Measurements from ENCODE around the gene EXOSC6.
"Not testable (repeated sequence)": the region's sequence is repeated elsewhere in the genome, so short reads cannot be mapped to it uniquely, and the experiment has no call there.

EXOSC6 gene

GRCh38 chr16:70231831-70232230 is 19.9 kb downstream of the EXOSC6 start:
- H3K36me3 ChIP-seq (ENCODE audit: control insufficient read depth in 5 of 5, insufficient read depth in 5 of 5, low read length in 5 of 5), result peaks cover 0 to 11% (median 5%) of the 10 kb centered on the region in 5 donors
- not testable (repeated sequence) for H3K4me3 ChIP-seq (ENCODE audit: low read depth in 1 of 5, low read length in 5 of 5); H3K9me3 ChIP-seq (ENCODE audit: control insufficient read depth in 5 of 5, low read length in 5 of 5); H3K9ac ChIP-seq (ENCODE audit: low read length in 5 of 5); H3K27ac ChIP-seq (ENCODE audit: low read depth, low read length); H3K27me3 ChIP-seq (ENCODE audit: control insufficient read depth in 5 of 5, insufficient read depth in 4 of 5, low read length in 5 of 5); H3K4me1 ChIP-seq (ENCODE audit: control insufficient read depth in 5 of 5, insufficient read depth in 5 of 5, low read length in 5 of 5)

- not testable (repeated sequence) for H3K27me3 ChIP-seq (ENCODE audit: control insufficient read depth in 5 of 5, insufficient read depth in 4 of 5, low read length in 5 of 5); H3K4me1 ChIP-seq (ENCODE audit: control insufficient read depth in 5 of 5, insufficient read depth in 5 of 5, low read length in 5 of 5); H3K9me3 ChIP-seq (ENCODE audit: control insufficient read depth in 5 of 5, low read length in 5 of 5); H3K36me3 ChIP-seq (ENCODE audit: control insufficient read depth in 5 of 5, insufficient read depth in 5 of 5, low read length in 5 of 5); H3K27ac ChIP-seq (ENCODE audit: low read depth, low read length); H3K9ac ChIP-seq (ENCODE audit: low read length in 5 of 5); H3K4me3 ChIP-seq (ENCODE audit: low read depth in 1 of 5, low read length in 5 of 5)
These were observed 25.7 kb downstream of the EXOSC6 start for GRCh38 chr16:70226024-70226423.

- H3K9ac ChIP-seq (ENCODE audit: low read length in 5 of 5); H3K4me1 ChIP-seq (ENCODE audit: control insufficient read depth in 5 of 5, insufficient read depth in 5 of 5, low read length in 5 of 5); H3K36me3 ChIP-seq (ENCODE audit: control insufficient read depth in 5 of 5, insufficient read depth in 5 of 5, low read length in 5 of 5); H3K4me3 ChIP-seq (ENCODE audit: low read depth in 1 of 5, low read length in 5 of 5); H3K9me3 ChIP-seq (ENCODE audit: control insufficient read depth in 5 of 5, low read length in 5 of 5); H3K27ac ChIP-seq (ENCODE audit: low read depth, low read length); H3K27me3 ChIP-seq (ENCODE audit: control insufficient read depth in 5 of 5, insufficient read depth in 4 of 5, low read length in 5 of 5): not testable (repeated sequence)
These were observed 26.3 kb downstream of the EXOSC6 start for GRCh38 chr16:70225430-70225829.

- H3K27me3 ChIP-seq (ENCODE audit: control insufficient read depth in 5 of 5, insufficient read depth in 4 of 5, low read length in 5 of 5); H3K27ac ChIP-seq (ENCODE audit: low read depth, low read length); H3K9ac ChIP-seq (ENCODE audit: low read length in 5 of 5); H3K4me3 ChIP-seq (ENCODE audit: low read depth in 1 of 5, low read length in 5 of 5); H3K4me1 ChIP-seq (ENCODE audit: control insufficient read depth in 5 of 5, insufficient read depth in 5 of 5, low read length in 5 of 5); H3K9me3 ChIP-seq (ENCODE audit: control insufficient read depth in 5 of 5, low read length in 5 of 5): not testable (repeated sequence)
- peaks cover 4 to 10% (median 6%) of the 10 kb centered on the region in 5 donors for H3K36me3 ChIP-seq (ENCODE audit: control insufficient read depth in 5 of 5, insufficient read depth in 5 of 5, low read length in 5 of 5)
These were observed 27.1 kb downstream of the EXOSC6 start for GRCh38 chr16:70224645-70225044.

GRCh38 chr16:70223971-70224513 is 27.7 kb downstream of the EXOSC6 start:
- H3K27me3 ChIP-seq (ENCODE audit: control insufficient read depth in 5 of 5, insufficient read depth in 4 of 5, low read length in 5 of 5); H3K4me3 ChIP-seq (ENCODE audit: low read depth in 1 of 5, low read length in 5 of 5); H3K27ac ChIP-seq (ENCODE audit: low read depth, low read length); H3K9ac ChIP-seq (ENCODE audit: low read length in 5 of 5); H3K9me3 ChIP-seq (ENCODE audit: control insufficient read depth in 5 of 5, low read length in 5 of 5); H3K4me1 ChIP-seq (ENCODE audit: control insufficient read depth in 5 of 5, insufficient read depth in 5 of 5, low read length in 5 of 5): not testable (repeated sequence)
- peaks cover 4 to 11% (median 6%) of the 10 kb centered on the region in 5 donors for H3K36me3 ChIP-seq (ENCODE audit: control insufficient read depth in 5 of 5, insufficient read depth in 5 of 5, low read length in 5 of 5)

- H3K9me3 ChIP-seq (ENCODE audit: control insufficient read depth in 5 of 5, low read length in 5 of 5); H3K4me3 ChIP-seq (ENCODE audit: low read depth in 1 of 5, low read length in 5 of 5); H3K36me3 ChIP-seq (ENCODE audit: control insufficient read depth in 5 of 5, insufficient read depth in 5 of 5, low read length in 5 of 5); H3K27ac ChIP-seq (ENCODE audit: low read depth, low read length); H3K9ac ChIP-seq (ENCODE audit: low read length in 5 of 5); H3K27me3 ChIP-seq (ENCODE audit: control insufficient read depth in 5 of 5, insufficient read depth in 4 of 5, low read length in 5 of 5); H3K4me1 ChIP-seq (ENCODE audit: control insufficient read depth in 5 of 5, insufficient read depth in 5 of 5, low read length in 5 of 5): not testable (repeated sequence)
These were observed 28.5 kb downstream of the EXOSC6 start for GRCh38 chr16:70223216-70223615.

- H3K27ac ChIP-seq (ENCODE audit: low read depth, low read length); H3K9ac ChIP-seq (ENCODE audit: low read length in 5 of 5); H3K4me3 ChIP-seq (ENCODE audit: low read depth in 1 of 5, low read length in 5 of 5); H3K9me3 ChIP-seq (ENCODE audit: control insufficient read depth in 5 of 5, low read length in 5 of 5); H3K4me1 ChIP-seq (ENCODE audit: control insufficient read depth in 5 of 5, insufficient read depth in 5 of 5, low read length in 5 of 5); H3K27me3 ChIP-seq (ENCODE audit: control insufficient read depth in 5 of 5, insufficient read depth in 4 of 5, low read length in 5 of 5); H3K36me3 ChIP-seq (ENCODE audit: control insufficient read depth in 5 of 5, insufficient read depth in 5 of 5, low read length in 5 of 5): not testable (repeated sequence)
These were observed 29.2 kb downstream of the EXOSC6 start for GRCh38 chr16:70222574-70222973.

GRCh38 chr16:70218586-70218985 is 33.2 kb downstream of the EXOSC6 start:
- H3K27ac ChIP-seq (ENCODE audit: low read depth, low read length); H3K9me3 ChIP-seq (ENCODE audit: control insufficient read depth in 5 of 5, low read length in 5 of 5); H3K27me3 ChIP-seq (ENCODE audit: control insufficient read depth in 5 of 5, insufficient read depth in 4 of 5, low read length in 5 of 5); H3K9ac ChIP-seq (ENCODE audit: low read length in 5 of 5); H3K4me1 ChIP-seq (ENCODE audit: control insufficient read depth in 5 of 5, insufficient read depth in 5 of 5, low read length in 5 of 5); H3K4me3 ChIP-seq (ENCODE audit: low read depth in 1 of 5, low read length in 5 of 5); H3K36me3 ChIP-seq (ENCODE audit: control insufficient read depth in 5 of 5, insufficient read depth in 5 of 5, low read length in 5 of 5): not testable (repeated sequence)

- not testable (repeated sequence) for H3K9ac ChIP-seq (ENCODE audit: low read length in 5 of 5); H3K9me3 ChIP-seq (ENCODE audit: control insufficient read depth in 5 of 5, low read length in 5 of 5); H3K4me3 ChIP-seq (ENCODE audit: low read depth in 1 of 5, low read length in 5 of 5); H3K27ac ChIP-seq (ENCODE audit: low read depth, low read length); H3K27me3 ChIP-seq (ENCODE audit: control insufficient read depth in 5 of 5, insufficient read depth in 4 of 5, low read length in 5 of 5); H3K4me1 ChIP-seq (ENCODE audit: control insufficient read depth in 5 of 5, insufficient read depth in 5 of 5, low read length in 5 of 5); H3K36me3 ChIP-seq (ENCODE audit: control insufficient read depth in 5 of 5, insufficient read depth in 5 of 5, low read length in 5 of 5)
These were observed 45.4 kb downstream of the EXOSC6 start for GRCh38 chr16:70206382-70206781.

GRCh38 chr16:70204668-70205405 is 46.9 kb downstream of the EXOSC6 start:
- not testable (repeated sequence) for H3K36me3 ChIP-seq (ENCODE audit: control insufficient read depth in 5 of 5, insufficient read depth in 5 of 5, low read length in 5 of 5); H3K4me1 ChIP-seq (ENCODE audit: control insufficient read depth in 5 of 5, insufficient read depth in 5 of 5, low read length in 5 of 5); H3K27me3 ChIP-seq (ENCODE audit: control insufficient read depth in 5 of 5, insufficient read depth in 4 of 5, low read length in 5 of 5); H3K27ac ChIP-seq (ENCODE audit: low read depth, low read length); H3K4me3 ChIP-seq (ENCODE audit: low read depth in 1 of 5, low read length in 5 of 5); H3K9me3 ChIP-seq (ENCODE audit: control insufficient read depth in 5 of 5, low read length in 5 of 5); H3K9ac ChIP-seq (ENCODE audit: low read length in 5 of 5)

Data from subcutaneous abdominal adipose tissue (tissue), 5 donors.